Spleen (tissue), 7 donors: ENCODE measurements around the gene KRTAP10-3.

Source experiments
- POLR2A ChIP-seq, 3 donors: fragments of 450-650 bp; IDR thresholded peaks; one replicate each; pipeline ENCODE4 v1.5.1; 2017; ENCODE audit warnings: antibody characterized with exemption in 3 of 3, mild to moderate bottlenecking in 1 of 3
- POLR2AphosphoS5 ChIP-seq, 3 donors: sonication (generic); formaldehyde crosslinking; IDR thresholded peaks; one replicate each; pipeline ENCODE4 v1.5.1; 2017; ENCODE audit warnings: antibody characterized with exemption in 3 of 3
- TF ChIP-seq, protein P1 (sequence below), 11 experiments: fragments of 200-600 bp in 7 of 11; fragments of 450-650 bp in 4 of 11; sonication (generic) in 4 of 11; IDR thresholded peaks in 8 of 11; conservative IDR thresholded peaks in 3 of 11; 1 replicate in 7 of 11; 2 replicates in 4 of 11; pipeline versions ENCODE4 v1.4.0 to v1.8.0; 2016 to 2021; ENCODE audit warnings: antibody characterized with exemption in 11 of 11, inconsistent platforms in 4 of 11, mild to moderate bottlenecking in 1 of 11
- donor health status: DM: no; HTN: no; CAD: no; lungs with moderate emphysema.
- donor health status: DM: no; HTN: no; CAD: no.
- donor health status: DM: no; HTN: no; CAD: no.

- TF ChIP-seq, protein P1, sequence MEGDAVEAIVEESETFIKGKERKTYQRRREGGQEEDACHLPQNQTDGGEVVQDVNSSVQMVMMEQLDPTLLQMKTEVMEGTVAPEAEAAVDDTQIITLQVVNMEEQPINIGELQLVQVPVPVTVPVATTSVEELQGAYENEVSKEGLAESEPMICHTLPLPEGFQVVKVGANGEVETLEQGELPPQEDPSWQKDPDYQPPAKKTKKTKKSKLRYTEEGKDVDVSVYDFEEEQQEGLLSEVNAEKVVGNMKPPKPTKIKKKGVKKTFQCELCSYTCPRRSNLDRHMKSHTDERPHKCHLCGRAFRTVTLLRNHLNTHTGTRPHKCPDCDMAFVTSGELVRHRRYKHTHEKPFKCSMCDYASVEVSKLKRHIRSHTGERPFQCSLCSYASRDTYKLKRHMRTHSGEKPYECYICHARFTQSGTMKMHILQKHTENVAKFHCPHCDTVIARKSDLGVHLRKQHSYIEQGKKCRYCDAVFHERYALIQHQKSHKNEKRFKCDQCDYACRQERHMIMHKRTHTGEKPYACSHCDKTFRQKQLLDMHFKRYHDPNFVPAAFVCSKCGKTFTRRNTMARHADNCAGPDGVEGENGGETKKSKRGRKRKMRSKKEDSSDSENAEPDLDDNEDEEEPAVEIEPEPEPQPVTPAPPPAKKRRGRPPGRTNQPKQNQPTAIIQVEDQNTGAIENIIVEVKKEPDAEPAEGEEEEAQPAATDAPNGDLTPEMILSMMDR (IDR thresholded peaks at IDR 0.05 in 8 of 11, conservative IDR thresholded peaks at IDR 0.05 in 3 of 11): no peak
- TF ChIP-seq POLR2AphosphoS5 (IDR thresholded peaks at IDR 0.05): no peak
- no peak for TF ChIP-seq POLR2A (IDR thresholded peaks at IDR 0.05)
These were observed 14.0 kb downstream of the KRTAP10-3 start for GRCh38 chr21:44544566-44544965.
